Measurements from ENCODE around the gene ATG14. TPM values are rescaled to one million over a fixed set of nuclear protein-coding genes. Genes with fewer than 3 reads are reported as not detected.
"Not testable (repeated sequence)": the region's sequence is repeated elsewhere in the genome, so short reads cannot be mapped to it uniquely, and the experiment has no call there.

The ATG14 gene, protein sequence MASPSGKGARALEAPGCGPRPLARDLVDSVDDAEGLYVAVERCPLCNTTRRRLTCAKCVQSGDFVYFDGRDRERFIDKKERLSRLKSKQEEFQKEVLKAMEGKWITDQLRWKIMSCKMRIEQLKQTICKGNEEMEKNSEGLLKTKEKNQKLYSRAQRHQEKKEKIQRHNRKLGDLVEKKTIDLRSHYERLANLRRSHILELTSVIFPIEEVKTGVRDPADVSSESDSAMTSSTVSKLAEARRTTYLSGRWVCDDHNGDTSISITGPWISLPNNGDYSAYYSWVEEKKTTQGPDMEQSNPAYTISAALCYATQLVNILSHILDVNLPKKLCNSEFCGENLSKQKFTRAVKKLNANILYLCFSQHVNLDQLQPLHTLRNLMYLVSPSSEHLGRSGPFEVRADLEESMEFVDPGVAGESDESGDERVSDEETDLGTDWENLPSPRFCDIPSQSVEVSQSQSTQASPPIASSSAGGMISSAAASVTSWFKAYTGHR
- polyA plus RNA-seq (ENCODE audit: insufficient read length), result 15.1 TPM

- peak; percentile 67 for DNase-seq (ENCODE audit: low read depth)
These were observed at the start of gene ATG14 for GRCh38 chr14:55411426-55412389. Gene ATG14 (minus strand): TSS chr14:55411830. CDS start chr14:55411822, 8 bp downstream.

DNA sequence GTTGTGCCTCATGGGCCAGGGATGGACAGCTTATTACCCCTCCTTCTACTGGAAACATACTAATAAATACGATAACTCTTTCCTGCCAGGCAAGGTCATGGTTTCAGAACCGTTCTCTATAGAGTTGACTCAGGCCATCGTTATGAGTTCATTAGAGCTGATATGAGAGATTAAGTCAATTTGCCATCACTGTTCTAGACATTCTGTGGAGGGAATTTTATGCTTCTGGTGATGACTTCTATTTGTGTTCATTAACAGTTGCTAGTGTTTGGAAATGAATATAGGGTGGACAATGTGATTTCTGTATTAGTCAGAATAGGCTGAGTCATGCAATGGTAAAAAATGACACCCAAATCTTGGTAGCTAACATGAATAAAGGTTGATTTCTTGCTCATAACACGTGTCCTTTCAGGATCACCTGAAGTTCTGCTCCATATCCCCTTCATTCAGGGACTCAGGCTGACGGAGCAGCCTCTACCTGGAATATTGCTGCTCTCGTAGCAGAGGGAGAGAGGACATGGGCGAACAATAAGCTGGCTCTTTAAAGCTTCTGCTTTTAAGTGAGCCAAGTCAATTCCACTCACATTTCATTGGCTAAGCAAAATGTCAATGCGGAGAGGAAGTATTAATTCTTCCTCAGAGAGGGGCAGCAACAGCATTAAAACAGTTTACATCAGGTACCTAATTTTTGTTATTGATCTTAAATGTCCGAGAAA lies 47.3 kb upstream of the ATG14 start:
- DNase-seq (ENCODE audit: low read depth), result no peak

- no peak for DNase-seq (ENCODE audit: low read depth)
These were observed 45.9 kb upstream of the ATG14 start for GRCh38 chr14:55457496-55457895.

DNA sequence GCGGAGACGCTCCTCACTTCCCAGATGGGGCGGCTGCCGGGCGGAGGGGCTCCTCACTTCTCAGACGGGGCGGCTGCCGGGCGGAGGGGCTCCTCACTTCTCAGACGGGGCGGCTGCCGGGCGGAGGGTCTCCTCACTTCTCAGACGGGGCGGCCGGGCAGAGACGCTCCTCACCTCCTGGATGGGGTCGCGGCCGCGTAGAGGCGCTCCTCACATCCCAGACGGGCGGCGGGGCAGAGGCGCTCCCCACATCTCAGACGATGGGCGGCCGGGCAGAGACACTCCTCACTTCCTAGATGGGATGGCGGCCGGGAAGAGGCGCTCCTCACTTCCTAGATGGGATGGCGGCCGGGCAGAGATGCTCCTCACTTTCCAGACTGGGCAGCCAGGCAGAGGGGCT lies 44.8 kb upstream of the ATG14 start:
- DNase-seq (ENCODE audit: low read depth), result not testable (repeated sequence)

GRCh38 chr14:55454264-55455002 lies 42.8 kb upstream of the ATG14 start:
- peak; percentile 34 for DNase-seq (ENCODE audit: low read depth)

DNA sequence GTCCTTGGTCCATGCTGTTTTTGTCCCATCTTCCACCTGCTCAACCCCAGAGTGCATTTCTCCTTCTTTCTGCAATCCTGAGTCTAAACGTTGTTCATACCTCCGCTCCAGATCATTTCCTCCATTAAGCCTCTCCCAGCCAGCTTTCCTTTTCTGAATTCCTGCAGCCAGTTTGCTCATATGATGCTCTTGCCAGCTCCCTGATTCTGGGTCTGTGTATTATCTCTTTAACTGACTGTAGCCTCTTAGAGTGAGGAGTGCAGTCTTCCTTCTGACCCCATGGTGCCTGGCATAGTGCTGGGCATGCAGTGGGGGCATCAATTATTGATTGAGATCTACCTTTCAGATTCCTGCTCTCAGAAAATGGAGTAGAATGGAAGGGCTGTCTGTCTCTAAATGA lies 40.3 kb upstream of the ATG14 start:
- DNase-seq (ENCODE audit: low read depth), result no peak

DNA sequence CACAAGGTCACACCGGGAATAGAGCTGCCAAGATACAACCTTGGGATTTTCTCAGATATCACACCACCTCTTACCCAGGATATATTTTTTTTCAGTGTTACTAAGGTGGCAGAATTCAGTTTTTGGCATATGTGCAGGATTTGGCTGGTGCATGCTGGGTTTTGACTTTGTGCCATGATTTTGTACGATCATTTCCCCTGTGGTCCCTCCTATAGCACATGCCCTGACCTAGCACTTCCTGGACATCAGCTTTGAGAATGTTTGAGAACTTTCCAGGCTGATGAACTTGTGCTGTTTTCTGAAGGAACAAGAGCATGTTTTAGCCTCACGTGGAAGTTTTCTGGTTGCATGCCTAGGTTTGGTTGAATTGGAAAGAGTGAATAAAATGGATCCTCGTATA lies 39.8 kb upstream of the ATG14 start:
- DNase-seq (ENCODE audit: low read depth), result no peak

DNA sequence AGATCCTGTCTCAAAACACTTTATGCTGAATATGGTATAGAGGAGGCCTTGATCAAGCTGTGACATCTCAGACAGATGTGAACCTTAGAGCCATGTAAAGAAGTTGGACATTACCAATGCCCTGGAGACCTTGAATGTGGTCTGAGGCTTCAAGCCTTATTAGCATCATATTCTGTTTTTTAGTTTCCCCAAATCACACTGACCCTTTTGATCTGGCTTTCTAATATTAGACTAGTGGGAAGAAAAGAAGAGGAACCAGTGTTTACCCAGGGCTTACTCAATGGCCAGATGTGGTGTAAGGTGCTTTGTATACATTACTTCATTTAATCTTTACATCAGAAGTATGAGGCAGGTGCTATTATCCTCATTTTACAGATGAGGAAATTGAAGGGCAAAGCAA lies 39.4 kb upstream of the ATG14 start:
- DNase-seq (ENCODE audit: low read depth), result no peak

GRCh38 chr14:55450539-55450938 lies 38.9 kb upstream of the ATG14 start:
- DNase-seq (ENCODE audit: low read depth), result no peak

DNA sequence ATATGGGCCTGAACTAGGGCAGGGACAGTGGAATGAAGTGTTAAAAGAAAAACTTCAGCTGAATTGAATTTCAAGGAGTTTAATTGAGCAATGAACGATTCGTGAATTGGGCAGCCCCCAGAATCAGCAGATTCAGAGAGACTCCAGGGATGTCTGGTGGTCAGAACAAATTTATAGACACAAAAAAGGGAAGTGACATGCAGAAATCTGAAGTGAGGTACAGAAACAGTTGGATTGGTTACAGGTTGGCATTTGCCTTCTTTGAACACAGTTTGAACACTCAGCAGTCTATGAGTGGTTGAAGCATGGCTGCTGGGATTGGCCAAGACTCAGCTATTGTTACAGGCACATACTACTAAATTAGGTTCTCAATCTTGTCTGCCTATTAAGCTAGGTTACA lies 38.5 kb upstream of the ATG14 start:
- no peak for DNase-seq (ENCODE audit: low read depth)

- DNase-seq (ENCODE audit: low read depth), result no peak
These were observed 37.5 kb upstream of the ATG14 start for GRCh38 chr14:55449116-55449515.

DNA sequence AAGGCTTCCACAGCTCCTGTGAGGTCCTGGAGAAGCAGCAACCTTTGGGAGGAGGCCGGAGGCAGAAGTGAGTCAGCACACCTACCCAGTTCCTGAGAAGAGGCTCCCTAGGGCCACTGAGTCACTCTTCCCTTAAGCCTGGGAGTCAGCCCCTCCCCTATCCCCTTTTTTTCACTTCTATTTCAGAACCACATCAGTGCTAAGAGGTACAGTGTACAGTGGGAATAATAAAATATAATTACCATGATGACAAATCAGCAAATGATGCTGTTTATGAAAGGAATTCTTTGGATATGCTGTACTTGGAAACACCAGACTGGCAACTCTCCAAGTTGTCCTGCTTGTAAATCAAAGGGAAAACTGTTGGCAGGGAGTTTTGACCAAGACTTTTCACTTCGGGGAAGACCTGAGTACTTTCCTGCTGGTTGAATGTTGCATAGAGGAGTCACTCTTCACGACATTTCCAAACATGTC lies 36.5 kb upstream of the ATG14 start:
- no peak for DNase-seq (ENCODE audit: low read depth)

GRCh38 chr14:55446833-55447232 lies 35.2 kb upstream of the ATG14 start:
- DNase-seq (ENCODE audit: low read depth), result no peak

- peak; percentile 31 for DNase-seq (ENCODE audit: low read depth)
These were observed 34.6 kb upstream of the ATG14 start for GRCh38 chr14:55446127-55446736.

GRCh38 chr14:55441286-55441685 lies 29.7 kb upstream of the ATG14 start:
- no peak for DNase-seq (ENCODE audit: low read depth)

GRCh38 chr14:55440385-55440784 lies 28.8 kb upstream of the ATG14 start, which contains the start of gene TBPL2:
Gene TBPL2 (minus strand): TSS chr14:55440616. CDS start chr14:55440449, 167 bp downstream.
- DNase-seq (ENCODE audit: low read depth), result no peak

DNA sequence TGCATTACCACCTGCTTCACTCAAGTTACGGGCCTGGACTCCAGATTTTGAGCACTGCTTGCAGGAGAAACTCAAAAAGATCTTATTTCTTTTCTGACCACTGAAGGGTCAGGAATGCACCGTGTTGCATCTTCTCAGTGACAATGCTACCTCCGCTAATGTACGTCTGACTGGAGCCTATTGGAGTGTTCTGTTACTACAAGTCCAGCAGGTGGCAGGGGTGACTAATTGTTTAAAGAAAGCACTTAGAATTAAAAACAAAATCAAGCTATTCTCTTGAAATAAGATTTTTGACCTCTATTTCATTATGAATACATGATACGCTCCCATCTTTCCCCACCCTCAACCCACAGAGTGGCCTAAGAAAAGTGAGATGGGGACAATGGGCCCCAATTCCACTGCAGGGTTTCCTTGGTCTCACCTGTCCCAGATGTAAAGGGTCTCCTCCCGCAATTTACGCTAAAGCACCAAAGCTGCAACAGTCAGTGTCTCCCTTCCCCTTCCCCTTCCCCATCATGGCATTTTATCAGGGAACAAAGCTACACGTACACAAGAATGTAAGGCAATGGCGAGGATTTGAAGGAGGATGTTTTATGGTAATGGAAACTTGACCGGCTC lies 26.5 kb upstream of the ATG14 start:
- DNase-seq (ENCODE audit: low read depth), result no peak

DNA sequence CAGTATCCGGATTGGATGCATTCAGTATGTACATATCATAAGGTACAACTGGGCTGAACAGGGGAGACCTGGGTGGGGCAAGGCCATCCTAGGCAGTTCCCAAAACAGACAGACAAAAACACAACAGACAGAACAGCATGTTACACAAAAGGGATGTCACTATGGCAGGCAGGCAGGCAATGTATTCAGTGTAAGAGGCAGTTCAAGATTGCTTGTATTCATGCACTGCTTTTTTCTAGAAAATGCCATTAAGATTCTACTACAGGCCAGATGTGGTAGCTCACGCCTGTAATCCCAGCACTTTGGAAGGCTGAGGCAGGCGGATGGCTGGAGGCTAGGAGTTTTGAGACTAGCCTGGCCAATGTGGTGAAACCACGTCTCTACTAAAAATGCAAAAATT lies 25.3 kb upstream of the ATG14 start:
- no peak for DNase-seq (ENCODE audit: low read depth)

DNA sequence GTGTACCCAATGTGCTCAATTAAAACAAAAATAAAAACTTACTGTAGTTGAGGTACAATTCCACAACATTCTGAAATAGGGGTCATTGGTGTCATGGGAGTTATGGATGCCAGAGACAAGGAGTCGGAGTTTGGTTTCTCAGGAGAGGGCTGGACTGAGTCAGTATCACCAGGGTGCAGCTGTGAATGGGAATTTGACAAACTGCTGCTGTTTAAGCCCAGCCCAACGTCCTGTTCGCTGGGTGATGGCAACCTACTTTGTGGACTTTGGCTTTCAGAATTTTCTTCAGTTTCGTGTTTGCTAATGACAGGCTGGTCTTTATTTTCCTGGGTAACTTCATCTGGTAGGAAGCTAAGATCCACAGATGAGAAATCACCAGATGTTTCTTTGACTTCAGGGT lies 24.9 kb upstream of the ATG14 start:
- no peak for DNase-seq (ENCODE audit: low read depth)

DNA sequence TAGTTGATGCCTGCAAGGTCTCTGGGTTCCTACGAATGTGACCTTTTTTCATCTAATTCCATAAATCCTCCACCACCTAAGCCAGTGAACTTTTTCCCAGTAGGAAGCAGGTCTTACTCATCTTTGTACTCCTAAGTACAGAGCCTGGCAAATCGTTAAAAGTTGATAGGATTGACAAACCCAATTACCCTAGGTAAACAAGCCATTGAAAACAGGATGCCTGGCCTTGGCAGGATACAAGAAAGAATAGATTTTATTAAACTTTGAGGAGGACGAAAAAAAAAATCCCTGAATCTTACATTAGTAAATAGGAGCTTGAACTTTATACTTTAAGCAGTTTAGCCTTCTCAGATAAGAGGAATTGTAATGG lies 23.2 kb upstream of the ATG14 start:
- no peak for DNase-seq (ENCODE audit: low read depth)
